ENCODE measurements around the gene GIT1. TPM values are rescaled to one million over a fixed set of nuclear protein-coding genes. Genes with fewer than 3 reads are reported as not detected.

GIT1 gene
- total and polyA plus RNA-seq, 2 of the 13 experiments (the other 11 are each of a cell fraction or from before 2014, with no cell fraction given), result 14.2 to 30.8 TPM

DNA sequence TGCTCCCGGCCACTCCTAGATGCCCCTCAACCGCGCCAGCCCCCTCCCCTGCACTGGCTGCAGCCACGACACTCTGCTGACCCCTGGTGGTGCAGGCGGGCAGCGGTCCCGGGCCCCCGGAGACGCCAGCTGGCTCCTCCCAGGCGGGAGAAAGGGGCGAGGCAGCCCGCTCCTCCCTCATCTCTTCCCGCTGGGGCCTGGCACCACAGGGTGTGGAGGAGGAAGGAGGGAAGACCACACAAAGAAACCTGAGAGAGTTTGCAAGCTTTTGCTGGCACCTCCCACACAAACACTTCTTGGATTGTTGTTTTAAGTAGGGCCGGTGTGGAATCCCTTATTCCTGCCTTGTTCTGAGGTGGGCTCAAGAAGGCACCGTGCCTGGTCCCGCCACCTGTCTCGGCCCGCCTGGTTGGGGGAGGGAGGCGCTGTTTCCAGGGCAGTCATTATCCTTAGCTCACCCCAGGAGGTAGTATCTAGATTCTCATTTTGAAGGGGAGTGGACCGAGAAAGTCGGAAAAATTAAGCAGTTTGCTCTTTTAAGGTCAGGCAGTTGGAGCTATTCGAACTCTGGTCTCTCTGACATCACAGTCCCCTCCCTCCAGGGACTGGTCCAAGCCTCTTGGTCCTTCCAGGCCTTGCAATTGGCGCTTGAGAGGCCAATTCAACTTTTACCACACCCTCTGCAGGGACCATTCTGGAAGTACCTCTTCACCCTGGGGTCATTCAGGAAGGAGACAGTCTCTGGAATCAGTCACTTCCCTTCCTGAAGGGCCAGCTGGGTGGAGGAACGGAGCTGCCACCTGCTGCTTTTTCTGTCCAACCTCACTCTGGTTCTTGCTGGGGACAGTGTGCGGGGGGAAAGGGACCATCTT, 2.5 kb upstream of the GIT1 start (continued):
- TF ChIP-seq, protein P1, sequence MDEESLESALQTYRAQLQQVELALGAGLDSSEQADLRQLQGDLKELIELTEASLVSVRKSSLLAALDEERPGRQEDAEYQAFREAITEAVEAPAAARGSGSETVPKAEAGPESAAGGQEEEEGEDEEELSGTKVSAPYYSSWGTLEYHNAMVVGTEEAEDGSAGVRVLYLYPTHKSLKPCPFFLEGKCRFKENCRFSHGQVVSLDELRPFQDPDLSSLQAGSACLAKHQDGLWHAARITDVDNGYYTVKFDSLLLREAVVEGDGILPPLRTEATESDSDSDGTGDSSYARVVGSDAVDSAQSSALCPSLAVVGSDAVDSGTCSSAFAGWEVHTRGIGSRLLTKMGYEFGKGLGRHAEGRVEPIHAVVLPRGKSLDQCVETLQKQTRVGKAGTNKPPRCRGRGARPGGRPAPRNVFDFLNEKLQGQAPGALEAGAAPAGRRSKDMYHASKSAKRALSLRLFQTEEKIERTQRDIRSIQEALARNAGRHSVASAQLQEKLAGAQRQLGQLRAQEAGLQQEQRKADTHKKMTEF (CRISPR knock-in tag; IDR thresholded peaks at IDR 0.05), result no peak; the same call in 1 of the 2 replicates
- TF ChIP-seq ZNF598 (CRISPR knock-in tag; IDR thresholded peaks at IDR 0.05; ENCODE audit: borderline replicate concordance) (0 out of 2 replicates have a peak, but pooled peaks have one; percentile 22), TARDBP (CRISPR knock-in tag; IDR thresholded peaks at IDR 0.05) (0 out of 2 replicates have a peak, but pooled peaks have one; percentile 46), ZNF512B (CRISPR knock-in tag; IDR thresholded peaks at IDR 0.05; ENCODE audit: borderline replicate concordance) (0 out of 2 replicates have a peak, but pooled peaks have one; percentile 2), ZFP91 (CRISPR knock-in tag; IDR thresholded peaks at IDR 0.05; ENCODE audit: borderline replicate concordance) (peak; percentile 86), CENPX (CRISPR knock-in tag; IDR thresholded peaks at IDR 0.05) (no peak), WIZ (CRISPR knock-in tag; IDR thresholded peaks at IDR 0.05) (no peak), TCF12 (IDR thresholded peaks at IDR 0.05) (no peak), TCF12 (CRISPR knock-in tag; IDR thresholded peaks at IDR 0.05) (0 out of 2 replicates have a peak, but pooled peaks have one; percentile 4), ZSCAN30 (CRISPR knock-in tag; IDR thresholded peaks at IDR 0.05) (no peak), KDM4B (CRISPR knock-in tag; IDR thresholded peaks at IDR 0.05) (peak; percentile 37; the same call in 1 of the 2 replicates), HDAC1 (CRISPR knock-in tag; IDR thresholded peaks at IDR 0.05) (peak; percentile 82)
- TF ChIP-seq, protein P2, sequence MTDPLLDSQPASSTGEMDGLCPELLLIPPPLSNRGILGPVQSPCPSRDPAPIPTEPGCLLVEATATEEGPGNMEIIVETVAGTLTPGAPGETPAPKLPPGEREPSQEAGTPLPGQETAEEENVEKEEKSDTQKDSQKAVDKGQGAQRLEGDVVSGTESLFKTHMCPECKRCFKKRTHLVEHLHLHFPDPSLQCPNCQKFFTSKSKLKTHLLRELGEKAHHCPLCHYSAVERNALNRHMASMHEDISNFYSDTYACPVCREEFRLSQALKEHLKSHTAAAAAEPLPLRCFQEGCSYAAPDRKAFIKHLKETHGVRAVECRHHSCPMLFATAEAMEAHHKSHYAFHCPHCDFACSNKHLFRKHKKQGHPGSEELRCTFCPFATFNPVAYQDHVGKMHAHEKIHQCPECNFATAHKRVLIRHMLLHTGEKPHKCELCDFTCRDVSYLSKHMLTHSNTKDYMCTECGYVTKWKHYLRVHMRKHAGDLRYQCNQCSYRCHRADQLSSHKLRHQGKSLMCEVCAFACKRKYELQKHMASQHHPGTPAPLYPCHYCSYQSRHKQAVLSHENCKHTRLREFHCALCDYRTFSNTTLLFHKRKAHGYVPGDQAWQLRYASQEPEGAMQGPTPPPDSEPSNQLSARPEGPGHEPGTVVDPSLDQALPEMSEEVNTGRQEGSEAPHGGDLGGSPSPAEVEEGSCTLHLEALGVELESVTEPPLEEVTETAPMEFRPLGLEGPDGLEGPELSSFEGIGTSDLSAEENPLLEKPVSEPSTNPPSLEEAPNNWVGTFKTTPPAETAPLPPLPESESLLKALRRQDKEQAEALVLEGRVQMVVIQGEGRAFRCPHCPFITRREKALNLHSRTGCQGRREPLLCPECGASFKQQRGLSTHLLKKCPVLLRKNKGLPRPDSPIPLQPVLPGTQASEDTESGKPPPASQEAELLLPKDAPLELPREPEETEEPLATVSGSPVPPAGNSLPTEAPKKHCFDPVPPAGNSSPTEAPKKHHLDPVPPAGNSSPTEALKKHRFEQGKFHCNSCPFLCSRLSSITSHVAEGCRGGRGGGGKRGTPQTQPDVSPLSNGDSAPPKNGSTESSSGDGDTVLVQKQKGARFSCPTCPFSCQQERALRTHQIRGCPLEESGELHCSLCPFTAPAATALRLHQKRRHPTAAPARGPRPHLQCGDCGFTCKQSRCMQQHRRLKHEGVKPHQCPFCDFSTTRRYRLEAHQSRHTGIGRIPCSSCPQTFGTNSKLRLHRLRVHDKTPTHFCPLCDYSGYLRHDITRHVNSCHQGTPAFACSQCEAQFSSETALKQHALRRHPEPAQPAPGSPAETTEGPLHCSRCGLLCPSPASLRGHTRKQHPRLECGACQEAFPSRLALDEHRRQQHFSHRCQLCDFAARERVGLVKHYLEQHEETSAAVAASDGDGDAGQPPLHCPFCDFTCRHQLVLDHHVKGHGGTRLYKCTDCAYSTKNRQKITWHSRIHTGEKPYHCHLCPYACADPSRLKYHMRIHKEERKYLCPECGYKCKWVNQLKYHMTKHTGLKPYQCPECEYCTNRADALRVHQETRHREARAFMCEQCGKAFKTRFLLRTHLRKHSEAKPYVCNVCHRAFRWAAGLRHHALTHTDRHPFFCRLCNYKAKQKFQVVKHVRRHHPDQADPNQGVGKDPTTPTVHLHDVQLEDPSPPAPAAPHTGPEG (CRISPR knock-in tag; IDR thresholded peaks at IDR 0.05), result no peak
- TF ChIP-seq, protein P3, sequence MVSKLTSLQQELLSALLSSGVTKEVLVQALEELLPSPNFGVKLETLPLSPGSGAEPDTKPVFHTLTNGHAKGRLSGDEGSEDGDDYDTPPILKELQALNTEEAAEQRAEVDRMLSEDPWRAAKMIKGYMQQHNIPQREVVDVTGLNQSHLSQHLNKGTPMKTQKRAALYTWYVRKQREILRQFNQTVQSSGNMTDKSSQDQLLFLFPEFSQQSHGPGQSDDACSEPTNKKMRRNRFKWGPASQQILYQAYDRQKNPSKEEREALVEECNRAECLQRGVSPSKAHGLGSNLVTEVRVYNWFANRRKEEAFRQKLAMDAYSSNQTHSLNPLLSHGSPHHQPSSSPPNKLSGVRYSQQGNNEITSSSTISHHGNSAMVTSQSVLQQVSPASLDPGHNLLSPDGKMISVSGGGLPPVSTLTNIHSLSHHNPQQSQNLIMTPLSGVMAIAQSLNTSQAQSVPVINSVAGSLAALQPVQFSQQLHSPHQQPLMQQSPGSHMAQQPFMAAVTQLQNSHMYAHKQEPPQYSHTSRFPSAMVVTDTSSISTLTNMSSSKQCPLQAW (CRISPR knock-in tag; IDR thresholded peaks at IDR 0.05), result peak; percentile 82; the same call in 1 of the 2 replicates
